Transverse colon (tissue), 4 donors: Measurements from ENCODE around the gene BBC3.
A peak's percentile ranks its signal among the peaks of the same experiment; 100 is the strongest.

Source experiments
- CTCF ChIP-seq, 5 experiments: fragments of 200-600 bp in 3 of 5; fragments of 450-650 bp in 2 of 5; sonication (generic) in 3 of 5; IDR thresholded peaks; 1 replicate in 2 of 5; 2 replicates in 3 of 5; pipeline ENCODE4 v1.5.1; 2016 to 2017; ENCODE audit warnings: antibody characterized with exemption in 5 of 5, inconsistent platforms in 3 of 5, mild to moderate bottlenecking in 2 of 5, moderate library complexity in 1 of 5
- EP300 ChIP-seq: sonication (generic); formaldehyde crosslinking; IDR thresholded peaks from one replicate; pipeline ENCODE4 v1.6.1; 2017; ENCODE audit warnings: antibody characterized with exemption, low read depth
- POLR2A ChIP-seq: fragments of 450-650 bp; IDR thresholded peaks from one replicate; pipeline ENCODE4 v1.6.1; 2016; ENCODE audit warnings: antibody characterized with exemption, mild to moderate bottlenecking, moderate library complexity
- POLR2AphosphoS5 ChIP-seq, 3 donors: sonication (generic); formaldehyde crosslinking; IDR thresholded peaks; one replicate each; pipeline ENCODE4 v1.6.1; 2016; ENCODE audit warnings: antibody characterized with exemption in 3 of 3

- TF ChIP-seq CTCF (IDR thresholded peaks at IDR 0.05) (no peak), EP300 (no peak), POLR2A (peak; percentile 62), POLR2AphosphoS5 (IDR thresholded peaks at IDR 0.05) (peak; percentile 59 to 73 (median 70))
Observed at GRCh38 chr19:47227352-47228167, 3.4 kb downstream of the BBC3 start.
